Measurements from ENCODE around the gene LARGE1.

GRCh38 chr22:33461698-33462434, 458.4 kb downstream of the LARGE1 start:
- TF ChIP-seq CTCF (IDR thresholded peaks at IDR 0.05; ENCODE audit: borderline replicate concordance, extremely low read depth, low read length, poor library complexity, severe bottlenecking) (no peak), EZH2 (IDR thresholded peaks at IDR 0.05; ENCODE audit: borderline replicate concordance, low read depth, low read length, severe bottlenecking) (no peak)

Measured in DND-41 (cell line).